Endothelial cell of umbilical vein (primary cell): Measurements from ENCODE around the gene CHSY3. TPM values are rescaled to one million over a fixed set of nuclear protein-coding genes. Genes with fewer than 3 reads are reported as not detected.

Experiments
- BruUV-seq: library from RNA; stranded (reverse); fragments of 400-500 nt; replicated peaks from 2 replicates; lab custom pipeline; 2021; lab: Mats Ljungman, UMichigan
- CTCF ChIA-PET: fragments of 300-600, 350-600 bp; sonication (Branson Sonifier 250); formaldehyde crosslinking; loops from one replicate; lab custom pipeline; 2021; ENCODE audit warnings: antibody characterized with exemption, inconsistent platforms; lab: Charles Lee
- POLR2A ChIA-PET: fragments of 300-600, 350-600 bp; sonication (Branson Sonifier 250); formaldehyde crosslinking; loops from one replicate; lab custom pipeline; 2021; ENCODE audit warnings: antibody characterized with exemption, inconsistent platforms; lab: Charles Lee
- DNase-seq: peaks from one replicate; pipeline ENCODE4 v3.0.0-alpha.2; 2011; ENCODE audit warnings: low read depth, low spot score
- FAIRE-seq: peaks from 2 replicates; lab custom pipeline; 2011; peaks lifted over from hg19 to GRCh38; lab: Jason Lieb, UNC
- H2AFZ ChIP-seq: 2 replicates; pipeline ENCODE4 v1.6.0; 2012; ENCODE audit warnings: low read depth, low read length, control low read depth, inconsistent platforms
- H3K27ac ChIP-seq: 2 replicates; pipeline ENCODE4 v1.5.1; 2011; ENCODE audit warnings: low read depth, mild to moderate bottlenecking, control low read depth, low read length, moderate library complexity; ENCODE audit not compliant: insufficient read depth
- H3K27me3 ChIP-seq, 2 experiments: 2 replicates each; pipeline versions ENCODE4 v1.6.0 to v1.6.1; 2011; ENCODE audit warnings: low read length in 2 of 2, mixed read lengths in 1 of 2; ENCODE audit not compliant: control insufficient read depth in 2 of 2, insufficient read depth in 2 of 2
- H3K36me3 ChIP-seq, 2 experiments: 2 replicates in 1 of 2; 3 replicates in 1 of 2; pipeline ENCODE4 v1.5.1; 2011; ENCODE audit warnings: low read length in 2 of 2, mild to moderate bottlenecking in 1 of 2, moderate library complexity in 1 of 2; ENCODE audit not compliant: control insufficient read depth in 2 of 2, insufficient read depth in 2 of 2; ENCODE audit errors: extremely low read depth in 1 of 2
- H3K4me1 ChIP-seq: 3 replicates; pipeline ENCODE4 v1.5.1; 2011; ENCODE audit warnings: mild to moderate bottlenecking, low read length; ENCODE audit not compliant: control insufficient read depth, insufficient read depth; ENCODE audit errors: extremely low read depth
- H3K4me2 ChIP-seq: 2 replicates; pipeline ENCODE4 v1.6.1; 2011; ENCODE audit warnings: low read length, control low read depth, mixed read lengths; ENCODE audit not compliant: insufficient read depth
- H3K4me3 ChIP-seq, 3 experiments: fragments of 200-600 bp in 1 of 3; sonication (generic), shearing (Covaris generic) in 1 of 3; replicated peaks in 1 of 3; 2 replicates each; pipeline ENCODE4 v1.5.1; 2011 to 2016; ENCODE audit warnings: control low read depth in 3 of 3, low read length in 3 of 3, mild to moderate bottlenecking in 2 of 3, inconsistent platforms in 1 of 3, low read depth in 1 of 3, moderate library complexity in 1 of 3; ENCODE audit not compliant: insufficient read depth in 1 of 3
- H3K79me2 ChIP-seq: 2 replicates; pipeline ENCODE4 v1.6.0; 2012; ENCODE audit warnings: low read length, inconsistent platforms; ENCODE audit not compliant: control insufficient read depth, insufficient read depth
- H3K9ac ChIP-seq: replicated peaks from 2 replicates; pipeline ENCODE3; 2011; ENCODE audit warnings: low read length, control low read depth; ENCODE audit not compliant: insufficient read depth; ENCODE audit errors: extremely low read depth
- H3K9me1 ChIP-seq: replicated peaks from 3 replicates; pipeline ENCODE4 v1.6.0; 2011; ENCODE audit warnings: mild to moderate bottlenecking, low read length; ENCODE audit not compliant: control insufficient read depth, insufficient read depth; ENCODE audit errors: extremely low read depth
- H3K9me3 ChIP-seq: replicated peaks from 2 replicates; pipeline ENCODE4 v1.5.1; 2012; ENCODE audit warnings: low read length, inconsistent platforms; ENCODE audit not compliant: control insufficient read depth, insufficient read depth
- H4K20me1 ChIP-seq: replicated peaks from 2 replicates; pipeline ENCODE3; 2011; ENCODE audit warnings: mild to moderate bottlenecking, low read length; ENCODE audit not compliant: control insufficient read depth, insufficient read depth; ENCODE audit errors: extremely low read depth
- CTCF ChIP-seq, 2 donors: IDR thresholded peaks; 1 replicate in 1 of 2; 2 replicates in 1 of 2; pipeline ENCODE4 v1.5.1; 2011; ENCODE audit warnings: low read length in 2 of 2, mild to moderate bottlenecking in 2 of 2, moderate library complexity in 2 of 2, control low read depth in 1 of 2, inconsistent platforms in 1 of 2, low read depth in 1 of 2; ENCODE audit not compliant: insufficient read depth in 1 of 2; ENCODE audit errors: extremely low read depth in 1 of 2
- EZH2 ChIP-seq: IDR thresholded peaks from 2 replicates; pipeline ENCODE4 v1.6.1; 2012; ENCODE audit warnings: borderline replicate concordance, low read depth, mild to moderate bottlenecking, moderate library complexity, low read length, inconsistent platforms; ENCODE audit not compliant: severe bottlenecking
- FOS ChIP-seq: IDR thresholded peaks from 2 replicates; pipeline ENCODE4 v1.6.1; 2011; ENCODE audit warnings: mild to moderate bottlenecking, low read length, moderate library complexity, borderline replicate concordance; ENCODE audit not compliant: insufficient read depth
- GATA2 ChIP-seq: IDR thresholded peaks from 2 replicates; pipeline ENCODE4 v1.7.0; 2011; ENCODE audit warnings: low read depth, mild to moderate bottlenecking, moderate library complexity, mixed read lengths, low read length; ENCODE audit not compliant: insufficient read length, insufficient read depth
- JUN ChIP-seq: IDR thresholded peaks from 2 replicates; pipeline ENCODE4 v1.6.1; 2011; ENCODE audit warnings: borderline replicate concordance, low read depth; ENCODE audit not compliant: insufficient read length, insufficient read depth
- MAX ChIP-seq: IDR thresholded peaks from 2 replicates; pipeline ENCODE4 v1.6.1; 2011; ENCODE audit not compliant: insufficient read depth, insufficient read length
- MYC ChIP-seq: IDR thresholded peaks from one replicate; pipeline ENCODE4 v1.6.1; 2011; ENCODE audit warnings: mild to moderate bottlenecking, low read depth, low read length
- POLR2A ChIP-seq: IDR thresholded peaks from 2 replicates; pipeline ENCODE4 v1.6.1; 2012; ENCODE audit warnings: low read depth, mild to moderate bottlenecking, control low read depth, low read length
- POLR2AphosphoS5 ChIP-seq: IDR thresholded peaks from 2 replicates; pipeline ENCODE4 v1.6.1; 2012; ENCODE audit warnings: low read depth, mild to moderate bottlenecking, control low read depth, low read length, moderate library complexity; ENCODE audit not compliant: insufficient read depth
- dilution Hi-C: fragments of 300-500 bp; cut with MboI; formaldehyde crosslinking; loops from one replicate; pipeline ENCODE4 v1.15.0; 2019; ENCODE audit warnings: low sequenced_read_pairs; ENCODE audit not compliant: extremely low pct_ligation_motif_present
- intact Hi-C: fragments of 100-400 bp; cut with micrococcal nuclease; formaldehyde crosslinking; loops from one replicate; pipeline ENCODE4 v1.10.0; 2022
- polyA plus RNA-seq, 4 experiments: library from polyadenylated mRNA; depleted of rRNA in 3 of 4; stranded (reverse) in 3 of 4; unstranded in 1 of 4; fragments of >200 nt; gene quantifications; 2 replicates each; pipeline versions ENCODE4 v1.2.1 to v1.2.3, GENCODE V29; 2011 to 2012; ENCODE audit warnings: missing spikeins in 1 of 4
- total RNA-seq: library from RNA; stranded (reverse); gene quantifications from 2 replicates; pipeline ENCODE4 v1.2.3, GENCODE V29; 2021

CHSY3 gene
- total and polyA plus RNA-seq, 2 donors (not counting 3 experiments of a cell fraction or from before 2014, with no cell fraction given), result 2.2 to 8.4 TPM

DNA sequence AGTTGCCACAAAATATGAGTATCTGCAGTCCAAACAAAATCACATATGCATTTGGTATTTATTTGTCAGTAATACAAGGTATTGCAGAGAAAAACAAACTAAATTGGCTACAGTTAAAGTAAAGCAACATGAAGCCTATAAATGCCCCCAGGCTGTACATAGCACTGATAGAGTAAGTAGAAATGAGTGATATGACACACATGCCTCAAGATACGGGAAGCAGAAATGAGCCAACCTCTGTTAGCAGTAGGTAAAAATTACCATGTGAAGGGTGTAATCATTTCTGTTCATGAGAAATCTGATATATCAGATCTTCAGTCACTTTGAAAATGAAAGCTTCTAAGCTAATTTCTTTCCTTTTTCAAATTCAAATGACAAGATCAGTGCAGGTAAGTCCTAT is 131.1 kb downstream of the CHSY3 start:
- intact Hi-C loops (no loop called here), dilution Hi-C loops (no loop called here)
- Histone ChIP-seq H3K79me2 (no peaks in the 10 kb centered on the region), H3K9ac (no peak overlapping the region), H3K4me2 (no peak overlapping the region), H3K9me3 (no peaks in the 10 kb centered on the region), H3K27me3 (no peaks in the 10 kb centered on the region), H3K9me1 (no peaks in the 10 kb centered on the region), H4K20me1 (no peaks in the 10 kb centered on the region), H3K4me3 (no peak overlapping the region), H3K27ac (no peak overlapping the region), H3K4me1 (no peaks in the 10 kb centered on the region), H3K36me3 (no peaks in the 10 kb centered on the region), H2AFZ (no peak overlapping the region)
- no peak for DNase-seq
- no TSS peak for BruUV-seq
- POLR2A ChIA-PET, result no interaction called here
- CTCF ChIA-PET, result interaction anchor here (0.6 kb wide), 1 partner anchor 35 kb away, joined by 3 read pairs; no protein-coding TSS in a partner anchor
- TF ChIP-seq MYC (no peak), MAX (no peak), GATA2 (no peak), CTCF (IDR thresholded peaks at IDR 0.05; ENCODE audit: extremely low read depth in 1 of 2, insufficient read depth in 1 of 2, low read depth in 1 of 2, low read length in 2 of 2) (no peak), POLR2AphosphoS5 (no peak), POLR2A (no peak), JUN (no peak), FOS (no peak), EZH2 (no peak)
- no peak for FAIRE-seq
